Thoracic aorta endothelial cell (primary cell): Measurements from ENCODE around the gene OR2AJ1. TPM values are rescaled to one million over a fixed set of nuclear protein-coding genes. Genes with fewer than 3 reads are reported as not detected.

Experiments used
- total RNA-seq: library from RNA; depleted of rRNA; stranded (reverse); fragments of >200 nt; gene quantifications from 2 replicates; pipeline ENCODE4 v1.2.3, GENCODE V29; 2012

OR2AJ1 gene
- not detected in 2 replicates for total RNA-seq

GRCh38 chr1:247924868-247925267 is at the start of gene OR2AJ1:
OR2AJ1 (plus strand) TSS chr1:247924889; CDS start chr1:247933769, 8,880 bp downstream.

GRCh38 chr1:247895163-247895637 is 29.5 kb upstream of the OR2AJ1 start, which contains the start of gene OR2W3:
OR2W3 (plus strand) TSS chr1:247895587; CDS start chr1:247895587, 0 bp downstream.

GRCh38 chr1:247919952-247920351 is 4.7 kb upstream of the OR2AJ1 start, which contains the start of gene OR2T8:
OR2T8 (plus strand) TSS chr1:247920252; CDS start chr1:247921018, 766 bp downstream.

GRCh38 chr1:247948558-247948957 is 23.9 kb downstream of the OR2AJ1 start, which contains the start of gene OR2L8:
OR2L8 (plus strand) TSS chr1:247948858; CDS start chr1:247948858, 0 bp downstream.

GRCh38 chr1:247964933-247965332 is 40.2 kb downstream of the OR2AJ1 start, which contains the start of gene OR2AK2:
OR2AK2 (plus strand) TSS chr1:247965233; CDS start chr1:247965377, 144 bp downstream.

Other genes starting within 250 kb of the OR2AJ1 start
- not detected in 2 replicates for gene OR13G1, start 245.2 kb upstream of the OR2AJ1 start, total RNA-seq
- not detected in 2 replicates for gene OR6F1, start 208.2 kb upstream of the OR2AJ1 start, total RNA-seq
- not detected in 2 replicates for gene OR14K1, start 186.3 kb upstream of the OR2AJ1 start, total RNA-seq
- gene OR14A2, start 176.7 kb upstream of the OR2AJ1 start, total RNA-seq = not detected in 2 replicates
- not detected in 2 replicates for gene OR1C1, start 164.3 kb upstream of the OR2AJ1 start, total RNA-seq
- gene OR14A16, start 100.8 kb upstream of the OR2AJ1 start, total RNA-seq = not detected in 2 replicates
- gene OR11L1, start 83.0 kb upstream of the OR2AJ1 start, total RNA-seq = not detected in 2 replicates
- gene TRIM58, start 67.7 kb upstream of the OR2AJ1 start, total RNA-seq = 0.40 and 0.43 TPM in 2 replicates
- gene OR2W3, start 29.3 kb upstream of the OR2AJ1 start, total RNA-seq = not detected in 2 replicates
- not detected in 2 replicates for gene OR2T8, start 4.6 kb upstream of the OR2AJ1 start, total RNA-seq
- not detected in 2 replicates for gene OR2L8, start 24.0 kb downstream of the OR2AJ1 start, total RNA-seq
- not detected in 2 replicates for gene OR2AK2, start 40.3 kb downstream of the OR2AJ1 start, total RNA-seq
- gene OR2L5, start 88.8 kb downstream of the OR2AJ1 start, total RNA-seq = not detected in 2 replicates
- gene OR2L2, start 105.2 kb downstream of the OR2AJ1 start, total RNA-seq = not detected in 2 replicates
- not detected in 2 replicates for gene OR2L3, start 121.9 kb downstream of the OR2AJ1 start, total RNA-seq
- not detected in 2 replicates for gene OR2L13, start 170.3 kb downstream of the OR2AJ1 start, total RNA-seq
- not detected in 2 replicates for gene OR2M5, start 220.3 kb downstream of the OR2AJ1 start, total RNA-seq
- not detected in 2 replicates for gene OR2M2, start 249.9 kb downstream of the OR2AJ1 start, total RNA-seq